Sigmoid colon (tissue), 7 donors: ENCODE measurements around the gene HECW1. TPM values are rescaled to one million over a fixed set of nuclear protein-coding genes. Genes with fewer than 3 reads are reported as not detected.
"Not testable (repeated sequence)": the region's sequence is repeated elsewhere in the genome, so short reads cannot be mapped to it uniquely, and the experiment has no call there.

Source experiments
- DNase-seq: peaks from one replicate; pipeline ENCODE4 v3.0.0-alpha.2; 2019
- H3K27ac ChIP-seq, 4 donors: fragments of 200-600 bp; sonication (generic); one replicate each; pipeline ENCODE4 v1.5.1; 2016 to 2019; ENCODE audit warnings: mild to moderate bottlenecking in 1 of 4
- H3K27me3 ChIP-seq, 3 donors: fragments of 200-600 bp; sonication (generic); one replicate each; pipeline ENCODE4 v1.5.1; 2019; ENCODE audit warnings: mild to moderate bottlenecking in 1 of 3
- H3K36me3 ChIP-seq, 4 donors: fragments of 200-600 bp; sonication (generic); one replicate each; pipeline ENCODE4 v1.5.1; 2016 to 2019
- H3K4me1 ChIP-seq, 4 donors: fragments of 200-600 bp; sonication (generic); one replicate each; pipeline ENCODE4 v1.5.1; 2017 to 2019
- H3K4me3 ChIP-seq, 4 donors: fragments of 200-600 bp; sonication (generic); one replicate each; pipeline ENCODE4 v1.5.1; 2017 to 2019; ENCODE audit warnings: mild to moderate bottlenecking in 2 of 4, moderate library complexity in 1 of 4
- H3K9me3 ChIP-seq, 4 donors: fragments of 200-600 bp in 3 of 4; sonication (generic) in 3 of 4; one replicate each; pipeline versions ENCODE4 v1.5.1 to v1.6.1; 2013 to 2019
- EP300 ChIP-seq, 4 donors: sonication (generic); formaldehyde crosslinking; IDR thresholded peaks; one replicate each; pipeline ENCODE4 v1.6.1; 2017; ENCODE audit warnings: antibody characterized with exemption in 4 of 4
- POLR2A ChIP-seq, 2 donors: fragments of 450-650 bp; IDR thresholded peaks; one replicate each; pipeline ENCODE4 v1.6.1; 2016; ENCODE audit warnings: antibody characterized with exemption in 2 of 2, mild to moderate bottlenecking in 2 of 2, moderate library complexity in 2 of 2
- POLR2AphosphoS5 ChIP-seq, 4 donors: sonication (generic); formaldehyde crosslinking; IDR thresholded peaks; one replicate each; pipeline ENCODE4 v1.6.1; 2017; ENCODE audit warnings: antibody characterized with exemption in 4 of 4
- WGBS, 2 donors: extraction: QIAGEN DNeasy Blood & Tissue Kit; methylation state at CpG; one replicate each; pipeline ENCODE4 v1.1.7; 2013; 5-methylcytosine and 5-hydroxymethylcytosine counted together
- intact Hi-C: fragments of 100-400 bp; cut with DNase I; formaldehyde crosslinking; loops from one replicate; pipeline ENCODE4 v1.15.1; 2023
- polyA plus RNA-seq, 3 donors: library from polyadenylated mRNA; stranded (reverse); fragments of 200-250 nt; gene quantifications; one replicate each; pipeline ENCODE4 v1.2.3, GENCODE V29; 2013
- total RNA-seq, 4 donors: library from RNA; depleted of rRNA; stranded (reverse); fragments of >200 nt; gene quantifications; one replicate each; pipeline ENCODE4 v1.1.0, GENCODE V29; 2016
- TF ChIP-seq, protein P1 (sequence below), 4 experiments: fragments of 450-650 bp in 3 of 4; fragments of 200-600 bp in 1 of 4; IDR thresholded peaks; one replicate each; pipeline ENCODE4 v1.5.1; 2016 to 2019; ENCODE audit warnings: antibody characterized with exemption in 4 of 4, mild to moderate bottlenecking in 3 of 4, moderate library complexity in 2 of 4
- donor health status: healthy with polysubstance abuse.
- donor health status: Bipolar disorder and iron deficiency.
- donor health status: healthy.

HECW1 gene
- total and polyA plus RNA-seq, 7 donors, result 0.33 to 7.8 (median 1.2) TPM

DNA sequence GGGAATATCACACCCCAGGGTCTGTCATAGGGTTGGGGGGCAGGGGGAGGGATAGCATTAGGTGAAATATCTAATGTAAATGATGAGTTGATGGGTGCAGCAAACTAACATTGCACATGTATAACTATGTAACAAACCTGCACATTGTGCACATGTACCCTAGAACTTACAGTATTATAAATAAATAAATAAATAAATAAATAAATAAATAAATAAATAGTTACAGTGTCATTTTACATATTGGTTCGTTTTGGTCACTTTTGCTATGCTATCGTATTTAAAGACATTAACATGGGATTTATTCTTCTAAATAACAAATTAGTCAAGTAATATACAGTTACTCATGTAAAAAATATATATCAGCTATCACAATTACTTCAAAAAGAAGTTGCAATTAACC, 228.7 kb downstream of the HECW1 start:
- H3K9me3 ChIP-seq, result no peaks in the 10 kb centered on the region
- peaks cover 0 to 3% (median 0%) of the 10 kb centered on the region in 3 donors for H3K27me3 ChIP-seq
- no peak for DNase-seq
- no peak overlapping the region for H3K27ac ChIP-seq
- no peak overlapping the region for H3K4me3 ChIP-seq
- WGBS, 2 donors, result 82 to 92% methylated on average over 2 of the region's 2 CpGs
- H3K4me1 ChIP-seq, result no peaks in the 10 kb centered on the region
- TF ChIP-seq EP300 (IDR thresholded peaks at IDR 0.05) (no peak), POLR2A (IDR thresholded peaks at IDR 0.05) (no peak), POLR2AphosphoS5 (IDR thresholded peaks at IDR 0.05) (no peak)
- TF ChIP-seq, protein P1, sequence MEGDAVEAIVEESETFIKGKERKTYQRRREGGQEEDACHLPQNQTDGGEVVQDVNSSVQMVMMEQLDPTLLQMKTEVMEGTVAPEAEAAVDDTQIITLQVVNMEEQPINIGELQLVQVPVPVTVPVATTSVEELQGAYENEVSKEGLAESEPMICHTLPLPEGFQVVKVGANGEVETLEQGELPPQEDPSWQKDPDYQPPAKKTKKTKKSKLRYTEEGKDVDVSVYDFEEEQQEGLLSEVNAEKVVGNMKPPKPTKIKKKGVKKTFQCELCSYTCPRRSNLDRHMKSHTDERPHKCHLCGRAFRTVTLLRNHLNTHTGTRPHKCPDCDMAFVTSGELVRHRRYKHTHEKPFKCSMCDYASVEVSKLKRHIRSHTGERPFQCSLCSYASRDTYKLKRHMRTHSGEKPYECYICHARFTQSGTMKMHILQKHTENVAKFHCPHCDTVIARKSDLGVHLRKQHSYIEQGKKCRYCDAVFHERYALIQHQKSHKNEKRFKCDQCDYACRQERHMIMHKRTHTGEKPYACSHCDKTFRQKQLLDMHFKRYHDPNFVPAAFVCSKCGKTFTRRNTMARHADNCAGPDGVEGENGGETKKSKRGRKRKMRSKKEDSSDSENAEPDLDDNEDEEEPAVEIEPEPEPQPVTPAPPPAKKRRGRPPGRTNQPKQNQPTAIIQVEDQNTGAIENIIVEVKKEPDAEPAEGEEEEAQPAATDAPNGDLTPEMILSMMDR (IDR thresholded peaks at IDR 0.05), result no peak
- H3K36me3 ChIP-seq, result no peaks in the 10 kb centered on the region
- intact Hi-C loops, result no loop called here

DNA sequence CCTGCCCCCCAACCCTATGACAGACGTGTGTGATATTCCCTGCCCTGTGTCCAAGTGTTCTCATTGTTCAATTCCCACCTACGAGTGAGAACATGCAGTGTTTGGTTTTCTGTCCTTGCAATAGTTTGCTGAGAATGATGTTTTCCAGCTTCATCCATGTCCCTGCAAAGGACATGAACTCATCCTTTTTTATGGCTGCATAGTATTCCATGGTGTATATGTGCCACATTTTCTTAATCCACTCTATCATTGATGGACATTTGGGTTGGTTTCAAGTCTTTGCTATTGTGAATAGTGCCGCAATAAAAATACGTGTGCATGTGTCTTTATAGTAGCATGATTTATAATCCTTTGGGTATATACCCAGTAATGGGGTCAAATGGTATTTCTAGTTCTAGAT, 231.0 kb downstream of the HECW1 start:
- H3K4me3 ChIP-seq, H3K4me1 ChIP-seq, DNase-seq, H3K27me3 ChIP-seq, intact Hi-C loops, H3K9me3 ChIP-seq, H3K27ac ChIP-seq, H3K36me3 ChIP-seq: not testable (repeated sequence)
- WGBS, 2 donors, result 82 to 86% methylated on average over 4 of the region's 4 CpGs

DNA sequence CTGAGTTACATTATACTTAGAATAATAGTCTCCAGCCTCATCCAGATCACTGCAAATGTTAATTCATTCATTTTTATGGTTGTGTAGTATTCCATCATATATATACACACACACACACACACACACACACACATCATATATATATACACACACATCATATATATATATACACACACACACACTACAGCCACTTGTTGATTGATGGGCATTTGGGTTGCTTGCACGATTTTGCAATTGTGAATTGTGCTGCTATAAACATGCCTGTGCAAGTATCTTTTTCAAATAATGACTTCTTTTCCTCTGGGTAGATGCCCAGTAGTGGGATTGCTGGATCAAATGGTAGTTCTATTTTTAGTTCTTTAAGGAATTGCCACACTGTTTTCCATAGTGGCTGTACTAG, 233.2 kb downstream of the HECW1 start:
- H3K4me3 ChIP-seq, H3K9me3 ChIP-seq, DNase-seq, intact Hi-C loops, H3K4me1 ChIP-seq, H3K27me3 ChIP-seq, H3K36me3 ChIP-seq, H3K27ac ChIP-seq: not testable (repeated sequence)
- 61 to 65% methylated on average over 1 of the region's 1 CpG for WGBS, 2 donors

DNA sequence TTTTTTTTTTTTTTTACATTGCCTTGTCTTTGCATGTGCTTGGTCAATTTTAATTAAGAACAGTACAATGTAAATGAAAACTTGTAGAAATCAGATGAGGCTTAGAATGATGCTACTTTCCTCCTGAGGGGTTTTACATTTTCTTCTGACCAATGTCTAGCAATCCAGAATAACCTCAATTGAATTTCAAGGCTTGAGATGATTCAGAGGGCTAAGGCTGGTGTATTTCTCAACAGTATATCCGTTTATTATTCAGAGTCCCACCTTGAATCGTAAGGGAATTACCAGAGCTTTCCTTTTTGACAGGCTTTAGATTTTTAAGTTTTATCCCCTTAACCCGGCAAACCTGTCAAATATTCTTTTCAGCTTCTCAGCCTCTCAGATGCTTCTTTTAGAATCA, 239.2 kb downstream of the HECW1 start:
- 86 to 89% methylated on average over 3 of the region's 3 CpGs for WGBS, 2 donors
- no peak for DNase-seq
- no peak overlapping the region for H3K27ac ChIP-seq
- H3K4me1 ChIP-seq, result no peaks in the 10 kb centered on the region
- TF ChIP-seq POLR2AphosphoS5 (IDR thresholded peaks at IDR 0.05), result no peak
- TF ChIP-seq POLR2A (IDR thresholded peaks at IDR 0.05), result no peak
- no peak for TF ChIP-seq EP300 (IDR thresholded peaks at IDR 0.05)
- TF ChIP-seq, protein P1 (IDR thresholded peaks at IDR 0.05), result no peak
- intact Hi-C loops, result no loop called here
- peaks cover 0 to 5% (median 0%) of the 10 kb centered on the region in 4 donors for H3K9me3 ChIP-seq
- H3K27me3 ChIP-seq, result no peaks in the 10 kb centered on the region
- H3K4me3 ChIP-seq, result no peak overlapping the region
- no peaks in the 10 kb centered on the region for H3K36me3 ChIP-seq

DNA sequence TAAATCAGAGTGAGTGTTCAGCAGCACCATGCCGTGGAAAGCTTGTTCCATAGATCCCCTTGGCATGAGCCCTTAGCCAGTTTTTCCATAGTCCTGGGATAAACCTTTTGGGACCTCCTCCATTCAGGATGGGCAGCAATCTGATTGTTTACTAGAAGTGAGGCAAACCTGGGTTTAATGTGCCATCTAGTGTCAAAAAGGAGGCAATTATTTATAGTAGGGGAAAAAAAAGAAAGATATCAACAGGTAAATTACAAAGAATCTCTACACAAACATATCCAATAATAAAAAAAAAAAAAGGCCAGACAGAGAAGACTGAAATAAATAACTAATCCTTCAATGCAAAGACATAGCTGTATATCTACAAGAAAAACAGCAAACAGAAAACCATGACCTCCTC, 241.5 kb downstream of the HECW1 start:
- Histone ChIP-seq H3K4me3 (no peak overlapping the region), H3K9me3 (peaks cover 0 to 5% (median 0%) of the 10 kb centered on the region in 4 donors), H3K36me3 (no peaks in the 10 kb centered on the region), H3K27ac (no peak overlapping the region), H3K4me1 (no peaks in the 10 kb centered on the region), H3K27me3 (no peaks in the 10 kb centered on the region)
- DNase-seq, result no peak
- 97 to 98% methylated on average over 1 of the region's 1 CpG for WGBS, 2 donors
- intact Hi-C loops, result no loop called here
- no peak for TF ChIP-seq EP300 (IDR thresholded peaks at IDR 0.05)
- TF ChIP-seq POLR2A (IDR thresholded peaks at IDR 0.05), result no peak

DNA sequence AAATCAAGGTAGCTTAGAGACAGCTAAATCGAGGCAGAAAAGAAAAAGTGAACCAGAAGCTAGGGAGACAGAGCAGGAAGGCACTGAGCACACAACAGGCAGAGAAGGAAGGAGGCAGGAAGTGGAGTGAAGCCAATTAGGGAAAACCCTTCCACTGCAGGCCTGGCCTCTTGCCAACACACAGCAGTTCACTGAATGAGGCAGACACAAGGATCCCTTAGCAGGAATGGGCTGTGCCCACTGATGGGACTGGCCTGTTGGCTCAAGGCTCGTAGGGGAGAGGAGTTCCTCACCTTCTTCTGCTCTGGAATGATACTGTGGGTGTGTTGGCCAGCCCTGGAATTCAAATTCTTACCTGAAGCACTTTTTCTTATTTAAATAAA, 250.2 kb downstream of the HECW1 start:
- intact Hi-C loops, result no loop called here
- Histone ChIP-seq H3K36me3 (no peaks in the 10 kb centered on the region), H3K4me1 (peaks cover 0 to 3% (median 0%) of the 10 kb centered on the region in 4 donors), H3K9me3 (no peaks in the 10 kb centered on the region), H3K27me3 (no peaks in the 10 kb centered on the region), H3K4me3 (no peak overlapping the region), H3K27ac (no peak overlapping the region)
- WGBS, 2 donors, result 37 to 42% methylated on average over 2 of the region's 2 CpGs
- no peak for TF ChIP-seq POLR2A (IDR thresholded peaks at IDR 0.05)
- TF ChIP-seq, protein P1 (IDR thresholded peaks at IDR 0.05), result no peak
- TF ChIP-seq EP300 (IDR thresholded peaks at IDR 0.05), result no peak
- no peak for TF ChIP-seq POLR2AphosphoS5 (IDR thresholded peaks at IDR 0.05)
- no peak for DNase-seq
